HG02973 (cell line): ENCODE results near the gene SPEG.

Experiments
- ATAC-seq: cut with Tn5 transposase; IDR thresholded peaks from one replicate; pipeline ENCODE4 v1.9.1; 2021; ENCODE audit warnings: moderate library complexity; ENCODE audit not compliant: unreplicated experiment

The SPEG gene

GRCh38 chr2:219459460-219460311 lies 25.0 kb downstream of the SPEG start:
- peak; percentile 69 for ATAC-seq

- no peak for ATAC-seq
Observed at GRCh38 chr2:219460424-219460926, 25.8 kb downstream of the SPEG start.

- ATAC-seq = no peak
Observed at GRCh38 chr2:219461047-219461514, 26.4 kb downstream of the SPEG start.

GRCh38 chr2:219461669-219462068 lies 27.0 kb downstream of the SPEG start:
- ATAC-seq = no peak

GRCh38 chr2:219462349-219462748 lies 27.7 kb downstream of the SPEG start:
- no peak for ATAC-seq

- ATAC-seq = no peak
Observed at GRCh38 chr2:219464286-219465032, 29.8 kb downstream of the SPEG start.

GRCh38 chr2:219465659-219466561 lies 31.3 kb downstream of the SPEG start:
- no peak for ATAC-seq

GRCh38 chr2:219466816-219467735 lies 32.4 kb downstream of the SPEG start:
- ATAC-seq = no peak

GRCh38 chr2:219467736-219468075 lies 33.1 kb downstream of the SPEG start:
- ATAC-seq = no peak

- no peak for ATAC-seq
Observed at GRCh38 chr2:219468410-219469185, 34.0 kb downstream of the SPEG start.

GRCh38 chr2:219469186-219469724 lies 34.6 kb downstream of the SPEG start:
- no peak for ATAC-seq

- ATAC-seq = no peak
Observed at GRCh38 chr2:219470429-219470828, 35.8 kb downstream of the SPEG start.

- ATAC-seq = no peak
Observed at GRCh38 chr2:219471476-219472371, 37.1 kb downstream of the SPEG start.

- no peak for ATAC-seq
Observed at GRCh38 chr2:219472629-219473187, 38.1 kb downstream of the SPEG start.

- no peak for ATAC-seq
Observed at GRCh38 chr2:219473511-219473910, 38.9 kb downstream of the SPEG start.

- ATAC-seq = no peak
Observed at GRCh38 chr2:219474285-219475060, 39.8 kb downstream of the SPEG start.

- ATAC-seq = no peak
Observed at GRCh38 chr2:219475278-219475677, 40.6 kb downstream of the SPEG start.
